HG03139 (cell line): ENCODE data around the gene ATP1A2.

ENCODE experiments used
- ATAC-seq: cut with Tn5 transposase; IDR thresholded peaks from one replicate; pipeline ENCODE4 v1.9.1; 2021; ENCODE audit not compliant: unreplicated experiment

The ATP1A2 gene

GRCh38 chr1:160084771-160085321, 30.7 kb upstream of the ATP1A2 start:
- ATAC-seq = no peak

DNA sequence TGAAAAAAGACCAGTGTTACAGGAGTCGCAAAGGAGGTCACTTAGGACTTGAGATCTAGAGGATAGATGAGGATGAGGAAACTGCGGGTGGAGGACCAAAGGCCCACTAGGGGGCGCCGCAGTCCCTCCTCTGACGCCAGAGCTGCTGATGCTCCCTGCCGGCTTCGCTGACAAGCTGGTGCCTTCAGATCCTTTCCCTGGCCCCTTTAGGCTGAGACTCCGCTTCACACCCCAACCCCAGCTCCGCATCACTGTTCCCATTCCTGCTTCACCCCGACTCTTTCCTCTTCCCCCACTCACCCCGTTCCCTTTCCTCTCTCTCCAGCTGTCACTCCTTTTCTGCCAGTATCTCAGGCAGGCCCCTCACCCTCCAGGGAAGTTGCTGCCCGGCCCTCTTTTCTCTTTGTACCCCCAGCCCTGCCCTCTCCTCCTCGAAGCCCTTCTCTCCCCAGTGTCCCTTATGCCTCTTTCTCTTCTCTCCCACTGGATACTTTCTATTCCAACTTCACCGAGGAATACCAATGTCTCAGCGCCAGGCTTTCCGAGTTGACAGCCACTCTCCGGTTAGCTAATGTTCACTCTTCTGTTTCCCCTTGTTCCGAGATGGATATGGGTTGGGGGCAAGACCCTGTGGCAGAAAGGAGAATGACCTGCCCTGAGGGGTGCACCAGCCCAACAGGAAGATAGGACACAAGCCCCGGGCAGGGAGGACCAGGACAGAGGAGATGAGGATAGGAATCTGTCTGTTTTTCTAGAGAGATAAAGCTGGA, 29.7 kb upstream of the ATP1A2 start:
- ATAC-seq = peak; percentile 59

GRCh38 chr1:160086456-160086892, 29.1 kb upstream of the ATP1A2 start:
- ATAC-seq = no peak

GRCh38 chr1:160087118-160087662, 28.4 kb upstream of the ATP1A2 start:
- no peak for ATAC-seq

DNA sequence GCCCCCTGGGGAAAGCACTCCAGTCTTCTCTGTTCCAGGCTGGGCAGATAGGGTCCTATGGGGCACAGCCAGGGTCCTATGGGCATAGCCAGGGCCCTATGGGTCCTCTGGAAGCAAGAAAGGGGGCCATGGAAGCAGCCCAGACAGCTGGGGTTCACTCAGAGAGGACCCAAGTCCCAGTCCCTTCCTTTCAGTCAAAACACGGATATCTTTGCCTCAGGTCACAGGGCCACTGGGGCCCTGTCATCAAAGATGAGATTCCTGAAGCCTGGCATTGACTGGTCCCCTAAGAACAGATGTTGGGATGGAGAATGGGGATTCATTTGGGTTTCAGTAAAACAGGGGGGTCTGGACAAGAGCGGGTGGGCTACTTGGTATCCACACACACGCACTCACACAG, 25.7 kb upstream of the ATP1A2 start:
- ATAC-seq = no peak

GRCh38 chr1:160090760-160091159, 24.8 kb upstream of the ATP1A2 start:
- no peak for ATAC-seq

- ATAC-seq = no peak
Measured at GRCh38 chr1:160091666-160092223, 23.8 kb upstream of the ATP1A2 start.

GRCh38 chr1:160092366-160093068, 23.0 kb upstream of the ATP1A2 start:
- ATAC-seq = no peak

DNA sequence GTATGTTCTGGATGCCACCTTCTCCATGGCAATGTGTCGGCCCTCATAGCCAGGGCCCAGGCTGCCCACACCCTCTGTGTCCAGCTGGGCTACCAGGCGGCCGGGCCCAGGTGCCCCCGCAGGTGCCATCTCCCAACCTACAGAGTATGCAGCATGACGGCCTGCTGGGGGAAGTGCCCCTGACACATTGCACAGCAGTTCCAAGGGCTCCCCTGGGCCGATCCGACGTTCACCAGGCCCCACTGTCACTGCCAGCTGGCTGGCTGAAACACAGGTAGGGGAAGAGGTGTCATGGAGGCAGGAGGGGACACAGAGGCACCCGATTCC, 22.5 kb upstream of the ATP1A2 start:
- no peak for ATAC-seq

GRCh38 chr1:160093624-160094290, 21.8 kb upstream of the ATP1A2 start:
- no peak for ATAC-seq

GRCh38 chr1:160094291-160094625, 21.3 kb upstream of the ATP1A2 start:
- ATAC-seq = no peak

DNA sequence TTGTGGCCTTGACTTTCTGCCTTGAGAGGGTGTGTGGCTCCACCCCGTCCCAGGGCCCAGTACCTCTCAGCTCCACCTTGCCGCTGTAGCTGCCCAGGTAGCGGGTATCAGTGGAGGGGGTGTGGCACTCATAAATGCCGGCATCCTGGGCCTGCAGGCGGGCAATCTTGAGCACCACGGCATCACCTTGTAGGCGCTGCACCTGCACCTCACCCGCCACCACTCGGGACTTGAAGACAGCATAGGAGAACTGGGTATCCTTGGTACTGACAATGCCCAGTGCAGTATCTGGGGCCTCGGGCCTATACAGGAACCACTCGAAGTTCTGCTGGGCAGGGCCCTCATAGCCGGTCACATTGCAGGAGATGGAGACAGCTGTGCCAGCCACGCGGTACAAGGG, 20.8 kb upstream of the ATP1A2 start:
- no peak for ATAC-seq

GRCh38 chr1:160095382-160096105, 20.0 kb upstream of the ATP1A2 start:
- ATAC-seq = no peak

GRCh38 chr1:160096274-160097116, 19.1 kb upstream of the ATP1A2 start:
- ATAC-seq = no peak

DNA sequence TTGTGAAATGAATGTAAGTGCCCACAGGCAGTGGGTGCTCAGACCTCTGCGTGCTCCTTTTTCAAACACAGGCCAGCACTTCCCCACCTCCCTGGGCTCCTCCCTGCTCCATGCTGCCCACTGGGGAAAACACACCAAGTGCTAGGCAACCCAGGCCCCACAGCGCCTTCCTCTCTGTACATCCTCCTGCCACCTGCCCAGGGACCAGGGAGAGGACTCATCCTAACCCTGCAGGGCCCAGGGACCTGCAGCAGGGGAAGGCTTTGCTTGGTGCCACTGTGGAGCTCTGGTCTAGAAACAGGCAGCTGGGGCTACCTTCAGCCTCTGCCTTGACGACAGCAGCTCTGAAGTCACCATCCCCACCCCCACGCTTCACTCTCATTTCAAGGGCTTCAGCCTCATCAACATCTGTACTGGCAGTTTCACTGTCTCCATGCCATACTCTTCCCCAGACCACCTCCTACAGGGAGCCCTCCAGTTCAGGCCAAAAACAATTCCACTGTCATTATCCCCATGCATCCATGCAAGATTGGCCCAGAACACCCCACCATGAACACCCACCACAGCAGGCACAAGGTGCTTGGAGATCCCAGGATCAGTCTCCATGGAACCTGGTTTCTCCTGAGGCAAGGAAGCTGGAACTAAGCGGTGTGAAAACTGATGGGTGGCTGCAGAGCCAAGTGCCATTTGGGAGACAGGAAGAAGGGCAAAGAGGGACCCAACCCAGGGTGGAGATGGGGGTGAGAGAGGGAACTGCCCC, 18.2 kb upstream of the ATP1A2 start:
- no peak for ATAC-seq

- peak; percentile 51 for ATAC-seq
Measured at GRCh38 chr1:160097911-160098851, 17.4 kb upstream of the ATP1A2 start, which contains the start of gene IGSF8. Gene IGSF8, minus strand, starts transcription at chr1:160098619. Its CDS starts 147 bp downstream, at chr1:160098472.

DNA sequence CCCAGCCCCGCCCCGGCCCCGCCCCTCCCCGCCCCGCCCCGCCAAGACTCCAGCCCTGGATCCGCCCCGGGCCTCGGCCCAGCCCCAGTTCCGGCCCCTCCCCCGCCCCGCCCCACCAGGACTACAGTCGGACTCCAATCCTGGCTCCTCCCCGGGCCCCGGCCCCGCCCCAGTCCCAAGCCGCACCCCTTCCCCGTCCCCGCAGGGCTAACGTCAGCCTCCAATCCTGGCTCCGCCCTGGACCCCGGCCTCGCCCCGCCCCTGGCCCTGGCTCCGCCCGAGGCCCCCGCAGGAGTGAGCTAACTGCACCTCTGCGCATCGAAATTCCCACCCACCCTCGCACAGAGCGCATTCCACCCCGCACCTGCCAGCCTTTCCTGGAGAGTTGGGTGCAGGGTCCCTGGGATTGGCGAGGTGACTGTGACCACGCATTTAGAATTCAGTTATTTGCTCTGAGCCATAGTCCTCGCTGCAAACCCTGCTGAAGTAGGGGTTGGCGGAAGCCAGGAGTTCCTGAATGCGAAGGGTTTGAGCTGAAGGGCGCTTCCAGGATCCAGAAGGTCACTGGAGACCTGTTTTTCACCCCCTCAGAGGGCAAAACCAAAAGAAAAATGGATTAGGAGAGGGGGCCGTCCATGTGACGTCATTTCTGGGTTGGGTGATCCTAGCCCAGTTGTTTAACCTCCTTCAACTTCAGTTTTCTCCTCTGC, 16.6 kb upstream of the ATP1A2 start:
- ATAC-seq = peak; percentile 86
